Coronary artery (tissue), 2 donors: Measurements from ENCODE around the gene HELB.

Experiments
- DNase-seq: peaks from one replicate; pipeline ENCODE4 v3.0.0-alpha.2; 2017; ENCODE audit warnings: low spot score
- H3K27ac ChIP-seq, 2 donors: fragments of 200-600 bp; sonication (generic); one replicate each; pipeline ENCODE4 v1.5.1; 2016 to 2019
- H3K4me3 ChIP-seq: fragments of 200-600 bp; sonication (generic); 2 replicates; pipeline ENCODE4 v1.5.1; 2016; ENCODE audit warnings: mild to moderate bottlenecking, moderate library complexity
- TF ChIP-seq, protein P1 (sequence below): fragments of 200-600 bp; sonication (generic); IDR thresholded peaks from one replicate; pipeline ENCODE4 v1.5.1; 2019; ENCODE audit warnings: antibody characterized with exemption

The HELB gene

DNA sequence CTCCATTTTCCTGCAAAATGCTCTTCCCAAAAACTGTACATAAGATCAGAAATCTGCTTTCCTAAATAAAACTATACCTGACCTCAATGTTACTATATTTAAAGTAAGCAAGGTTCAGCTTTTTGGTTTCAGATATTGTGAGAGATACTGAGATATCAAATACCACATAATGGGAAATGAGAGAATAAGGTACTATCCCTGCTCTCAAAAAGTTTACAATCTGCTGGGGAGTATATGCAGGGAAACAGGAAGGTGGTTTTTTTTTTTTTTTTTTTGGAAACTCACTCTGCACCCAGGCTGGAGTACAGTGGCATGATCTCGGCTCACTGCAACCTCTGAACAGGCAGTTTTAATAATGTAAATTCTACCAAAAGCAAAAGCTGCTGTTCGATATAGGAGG, 49.0 kb downstream of the HELB start:
- TF ChIP-seq, protein P1, sequence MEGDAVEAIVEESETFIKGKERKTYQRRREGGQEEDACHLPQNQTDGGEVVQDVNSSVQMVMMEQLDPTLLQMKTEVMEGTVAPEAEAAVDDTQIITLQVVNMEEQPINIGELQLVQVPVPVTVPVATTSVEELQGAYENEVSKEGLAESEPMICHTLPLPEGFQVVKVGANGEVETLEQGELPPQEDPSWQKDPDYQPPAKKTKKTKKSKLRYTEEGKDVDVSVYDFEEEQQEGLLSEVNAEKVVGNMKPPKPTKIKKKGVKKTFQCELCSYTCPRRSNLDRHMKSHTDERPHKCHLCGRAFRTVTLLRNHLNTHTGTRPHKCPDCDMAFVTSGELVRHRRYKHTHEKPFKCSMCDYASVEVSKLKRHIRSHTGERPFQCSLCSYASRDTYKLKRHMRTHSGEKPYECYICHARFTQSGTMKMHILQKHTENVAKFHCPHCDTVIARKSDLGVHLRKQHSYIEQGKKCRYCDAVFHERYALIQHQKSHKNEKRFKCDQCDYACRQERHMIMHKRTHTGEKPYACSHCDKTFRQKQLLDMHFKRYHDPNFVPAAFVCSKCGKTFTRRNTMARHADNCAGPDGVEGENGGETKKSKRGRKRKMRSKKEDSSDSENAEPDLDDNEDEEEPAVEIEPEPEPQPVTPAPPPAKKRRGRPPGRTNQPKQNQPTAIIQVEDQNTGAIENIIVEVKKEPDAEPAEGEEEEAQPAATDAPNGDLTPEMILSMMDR: no peak
- no peak for DNase-seq
- no peak overlapping the region for H3K4me3 ChIP-seq
- no peak overlapping the region for H3K27ac ChIP-seq

DNA sequence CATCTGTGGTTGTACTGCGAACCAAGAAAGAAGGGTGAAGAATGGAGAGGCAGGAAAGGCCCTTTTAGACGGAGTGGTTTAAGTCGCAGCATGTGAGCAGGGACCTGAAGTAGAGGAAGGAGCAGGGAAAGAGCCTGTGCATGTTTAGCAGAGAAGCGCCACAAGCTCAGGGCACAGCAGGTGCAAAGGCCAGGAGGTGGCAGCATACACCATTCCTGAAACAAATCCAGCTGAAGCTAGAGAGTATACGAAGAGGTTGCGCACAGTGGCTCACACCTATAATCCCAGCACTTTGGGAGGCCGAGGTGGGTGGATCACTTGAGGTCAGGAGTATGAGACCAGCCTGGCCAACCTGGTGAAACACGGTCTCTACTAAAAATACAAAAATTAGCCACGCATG, 49.9 kb downstream of the HELB start:
- TF ChIP-seq, protein P1: no peak
- H3K4me3 ChIP-seq: no peak overlapping the region
- no peak overlapping the region for H3K27ac ChIP-seq
- no peak for DNase-seq

DNA sequence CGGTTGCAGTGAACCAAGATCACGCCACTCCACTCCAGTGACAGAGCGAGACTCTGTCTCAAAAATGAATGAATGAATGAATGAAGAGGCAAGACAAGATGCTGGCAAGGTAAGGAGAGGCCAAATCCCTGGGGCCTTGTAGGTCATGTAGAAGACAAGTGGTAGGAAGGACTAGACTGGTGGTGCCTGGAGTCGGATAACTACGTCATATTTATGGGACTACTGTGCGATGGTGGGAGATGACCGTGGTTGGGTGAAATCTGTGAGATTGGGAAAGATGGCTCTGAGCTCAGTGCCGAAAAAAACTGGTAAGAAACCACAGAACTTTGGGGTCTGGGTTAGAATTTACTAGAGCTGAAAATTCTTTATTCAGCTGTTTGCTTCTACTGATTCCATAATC, 50.6 kb downstream of the HELB start:
- TF ChIP-seq, protein P1: no peak
- no peak overlapping the region for H3K27ac ChIP-seq

DNA sequence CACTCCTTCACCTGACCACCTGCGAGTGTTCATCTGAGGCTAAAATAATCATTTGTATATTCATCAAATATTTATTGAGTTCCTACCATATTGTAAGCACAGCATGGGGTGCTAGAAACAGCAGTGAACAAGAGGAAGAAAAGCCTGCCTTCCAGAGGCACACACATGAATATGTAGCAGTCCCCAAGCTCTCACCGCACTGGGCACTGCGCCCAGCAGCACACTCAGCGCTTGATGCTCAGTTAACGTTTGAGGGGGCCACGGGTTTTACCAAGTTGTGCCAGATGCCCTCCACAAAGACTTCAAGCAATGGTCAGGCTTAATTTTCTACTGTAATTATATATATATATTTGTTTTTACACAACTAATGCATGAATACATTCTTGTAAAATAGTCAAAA, 52.0 kb downstream of the HELB start:
- TF ChIP-seq, protein P1: no peak
- no peak overlapping the region for H3K4me3 ChIP-seq
- no peak overlapping the region for H3K27ac ChIP-seq
- DNase-seq: no peak

More for the DNA sequence above, 50.6 kb downstream of the HELB start:
- H3K4me3 ChIP-seq: no peak overlapping the region
- DNase-seq: no peak

DNA sequence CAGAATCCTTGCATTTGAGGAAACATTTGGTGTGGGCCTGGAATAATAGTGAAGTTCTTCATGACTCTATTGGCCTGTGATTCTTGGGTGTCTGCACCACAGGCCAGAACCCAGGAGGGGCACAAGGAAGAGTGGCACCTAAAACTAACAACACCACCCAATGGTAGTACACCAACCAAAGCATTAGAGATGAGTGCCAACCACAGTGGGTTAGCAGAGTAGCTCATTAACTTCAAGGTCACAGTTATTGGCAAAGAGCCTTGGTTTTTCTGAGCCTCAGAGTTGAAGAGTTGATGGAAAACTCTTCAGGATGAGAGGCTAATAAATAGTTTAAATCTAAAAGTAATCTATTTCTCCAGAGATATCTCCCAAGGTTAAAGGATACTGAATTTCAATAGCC, 57.0 kb downstream of the HELB start:
- no peak for DNase-seq
- TF ChIP-seq, protein P1: no peak
- H3K27ac ChIP-seq: no peak overlapping the region
- H3K4me3 ChIP-seq: no peak overlapping the region

DNA sequence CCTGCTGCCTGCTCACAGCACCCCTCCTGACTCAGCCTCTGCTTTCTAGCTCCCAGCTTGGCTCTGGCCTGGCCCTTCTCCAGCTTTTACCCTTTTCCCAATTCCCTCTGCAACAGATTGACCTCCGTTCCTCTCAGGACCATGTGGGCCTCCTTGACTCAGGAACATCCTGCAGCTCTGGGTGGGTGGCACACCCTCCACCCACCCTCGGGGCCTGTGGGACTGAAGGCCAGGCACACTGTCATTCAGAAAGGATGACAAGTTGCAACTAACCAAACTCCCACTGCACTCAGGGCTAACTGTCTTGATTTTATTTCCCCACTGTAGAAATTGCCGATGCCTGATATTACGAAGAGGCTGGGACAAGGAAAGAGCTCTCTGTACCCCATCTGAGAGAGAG, 59.4 kb downstream of the HELB start:
- no peak overlapping the region for H3K27ac ChIP-seq
- TF ChIP-seq, protein P1: no peak
- H3K4me3 ChIP-seq: no peak overlapping the region
- DNase-seq: no peak

DNA sequence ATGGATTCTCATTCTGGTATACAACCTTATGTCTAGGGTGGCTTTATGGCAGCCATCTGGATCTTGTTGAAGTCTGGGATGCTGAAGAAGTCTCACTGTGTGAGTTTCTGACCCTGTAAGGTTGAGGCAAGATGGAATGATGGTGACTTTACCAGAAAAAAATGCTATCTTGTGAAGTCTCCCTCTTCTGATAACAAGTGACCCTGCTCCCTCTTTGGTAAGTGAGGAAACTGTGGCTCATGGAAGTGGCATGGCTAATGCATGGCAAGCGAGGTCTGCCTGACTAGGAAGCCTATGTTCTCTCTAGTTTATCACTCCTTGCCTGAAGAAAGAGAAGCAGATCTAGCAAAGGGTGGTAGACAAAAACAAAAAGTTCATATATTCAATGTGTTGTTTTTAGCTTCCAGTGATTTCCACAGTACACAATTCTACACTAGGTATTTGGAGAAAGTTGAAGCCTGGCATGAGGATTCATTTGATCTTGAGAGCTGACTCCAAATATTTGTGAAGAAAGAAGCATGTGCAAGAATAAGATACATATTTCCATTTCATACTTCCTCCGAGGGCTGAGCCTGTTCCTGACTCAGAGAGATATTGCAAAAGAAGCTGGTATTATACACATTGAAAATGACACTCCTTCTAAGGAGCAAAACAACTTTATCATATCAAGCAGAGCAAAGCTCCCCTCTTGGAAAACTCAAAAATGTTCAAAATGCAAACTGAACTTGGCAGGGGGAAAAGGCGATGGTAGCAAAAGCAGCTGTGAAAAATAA, 63.6 kb downstream of the HELB start:
- Histone ChIP-seq H3K27ac (no peak overlapping the region), H3K4me3 (no peak overlapping the region)
- DNase-seq: no peak
- TF ChIP-seq, protein P1: no peak
